Fibroblast of villous mesenchyme (primary cell): Measurements from ENCODE around the gene IL17RD. TPM values are rescaled to one million over a fixed set of nuclear protein-coding genes. Genes with fewer than 3 reads are reported as not detected.

Experiments
- DNase-seq: peaks from one replicate; pipeline ENCODE4 v3.0.0-alpha.2; 2010; ENCODE audit warnings: low read depth
- H3K4me3 ChIP-seq: 2 replicates; pipeline ENCODE4 v1.5.1; 2011; ENCODE audit warnings: low read depth, mild to moderate bottlenecking, low read length
- CTCF ChIP-seq: IDR thresholded peaks from 2 replicates; pipeline ENCODE4 v1.5.1; 2012; ENCODE audit warnings: low read depth, mild to moderate bottlenecking, low read length; ENCODE audit not compliant: insufficient read depth
- total RNA-seq: library from RNA; depleted of rRNA; stranded (reverse); fragments of >200 nt; gene quantifications from 2 replicates; pipeline ENCODE4 v1.2.3, GENCODE V29; 2012

The IL17RD gene
- total RNA-seq, 1 donor = 0.86 TPM

- H3K4me3 ChIP-seq = no peak overlapping the region
- no peak for TF ChIP-seq CTCF
- no peak for DNase-seq
Observed at GRCh38 chr3:57126244-57126643, 38.9 kb downstream of the IL17RD start.

- TF ChIP-seq CTCF = no peak
- DNase-seq = no peak
- no peak overlapping the region for H3K4me3 ChIP-seq
Observed at GRCh38 chr3:57120451-57121174, 44.5 kb downstream of the IL17RD start.

GRCh38 chr3:57120040-57120439 is 45.1 kb downstream of the IL17RD start:
- TF ChIP-seq CTCF = no peak

GRCh38 chr3:57118254-57118653 is 46.9 kb downstream of the IL17RD start:
- no peak for DNase-seq
- no peak overlapping the region for H3K4me3 ChIP-seq
- no peak for TF ChIP-seq CTCF

More at GRCh38 chr3:57120040-57120439, 45.1 kb downstream of the IL17RD start:
- DNase-seq = peak; percentile 50
- no peak overlapping the region for H3K4me3 ChIP-seq

GRCh38 chr3:57116501-57116900 is 48.7 kb downstream of the IL17RD start:
- no peak for TF ChIP-seq CTCF
- H3K4me3 ChIP-seq = no peak overlapping the region
- DNase-seq = no peak

GRCh38 chr3:57112206-57112605 is 52.9 kb downstream of the IL17RD start:
- DNase-seq = no peak
- TF ChIP-seq CTCF = peak; percentile 37
- no peak overlapping the region for H3K4me3 ChIP-seq

GRCh38 chr3:57110798-57111197 is 54.4 kb downstream of the IL17RD start:
- no peak for TF ChIP-seq CTCF
- DNase-seq = no peak

More at GRCh38 chr3:57110798-57111197, 54.4 kb downstream of the IL17RD start:
- H3K4me3 ChIP-seq = no peak overlapping the region
